Left lung (tissue), 10 donors: ENCODE results near the gene PPP5C. TPM values are rescaled to one million over a fixed set of nuclear protein-coding genes. Genes with fewer than 3 reads are reported as not detected.
"Not testable (repeated sequence)": the region's sequence is repeated elsewhere in the genome, so short reads cannot be mapped to it uniquely, and the experiment has no call there.

Source experiments
- ATAC-seq: fragments of 200-7000 bp; cut with Tn5 transposase; one replicate; pipeline ENCODE4 v1.9.1; 2020; ENCODE audit warnings: moderate library complexity
- DNase-seq, 4 donors: peaks; one replicate each; pipeline ENCODE4 v3.0.0-alpha.2; 2013 to 2020
- H3K27ac ChIP-seq, 2 donors: fragments of 200-600 bp; sonication (generic) in 1 of 2; one replicate each; pipeline versions ENCODE4 v1.5.0 to v1.8.0; 2020 to 2021
- H3K27me3 ChIP-seq, 2 donors: fragments of 200-600 bp; sonication (generic) in 1 of 2; one replicate each; pipeline versions ENCODE4 v1.5.0 to v1.8.0; 2020 to 2021
- H3K36me3 ChIP-seq, 2 donors: fragments of 200-600 bp; sonication (generic) in 1 of 2; one replicate each; pipeline versions ENCODE4 v1.5.0 to v1.8.0; 2020 to 2021
- H3K4me1 ChIP-seq, 2 donors: fragments of 200-600 bp; one replicate each; pipeline ENCODE4 v1.8.0; 2021
- H3K4me3 ChIP-seq, 2 donors: fragments of 200-600 bp; sonication (generic) in 1 of 2; one replicate each; pipeline versions ENCODE4 v1.5.0 to v1.8.0; 2020 to 2021; ENCODE audit warnings: mild to moderate bottlenecking in 1 of 2
- H3K9me3 ChIP-seq, 2 donors: fragments of 200-600 bp; sonication (generic) in 1 of 2; one replicate each; pipeline versions ENCODE4 v1.5.0 to v1.8.0; 2020 to 2021
- intact Hi-C, 2 donors: fragments of 100-400 bp; cut with DNase I; formaldehyde crosslinking; loops; one replicate each; pipeline versions ENCODE4 v1.11.2 to v1.14.2; 2022
- polyA plus RNA-seq, 6 donors: library from polyadenylated mRNA; unstranded; fragments of 120-200 nt; gene quantifications; one replicate each; pipeline ENCODE4 v1.2.1, GENCODE V29; 2013; ENCODE audit not compliant: insufficient read length in 6 of 6
- total RNA-seq, 2 donors: library from RNA; stranded (reverse); fragmentation: NEBNext Ultra II Directional; extraction: Animal tissue kit (Norgen Biotek cat#: 25700); gene quantifications; one replicate each; pipeline ENCODE4 v1.2.1, GENCODE V29; 2021
- TF ChIP-seq, protein P1 (sequence below), 2 donors: fragments of 200-600 bp; sonication (generic) in 1 of 2; IDR thresholded peaks; one replicate each; pipeline versions ENCODE4 v1.5.0 to v1.8.0; 2021; ENCODE audit warnings: antibody characterized with exemption in 2 of 2
- donor health status: DM: no; HTN: yes; CAD: no.
- donor health status: DM: no; HTN: no; CAD: no.

The PPP5C gene
- total and polyA plus RNA-seq, 8 donors = 52.6 to 114 (median 98.3) TPM

DNA sequence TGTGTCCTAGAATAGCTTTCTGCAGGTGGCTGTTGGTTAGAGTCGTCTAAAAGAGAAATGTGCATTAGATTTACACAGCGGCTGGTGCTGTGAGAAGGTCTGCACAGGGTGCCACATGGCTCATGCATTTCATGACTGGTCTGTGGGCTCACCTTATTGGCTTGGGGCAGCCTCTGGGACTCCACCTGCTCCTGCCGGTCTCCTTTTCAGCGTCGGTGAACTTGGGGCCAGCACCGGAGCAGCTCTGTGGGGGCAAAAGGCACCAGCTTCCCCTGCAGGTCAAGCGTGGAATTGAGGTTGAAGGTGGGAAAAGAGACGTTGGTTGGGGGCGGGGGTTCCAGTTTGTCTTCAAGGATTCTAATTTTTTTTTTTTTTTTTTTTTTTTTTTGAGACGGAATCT, 84.9 kb downstream of the PPP5C start:
- Histone ChIP-seq H3K4me3 (no peak overlapping the region), H3K9me3 (no peaks in the 10 kb centered on the region), H3K27ac (no peak overlapping the region), H3K36me3 (no peaks in the 10 kb centered on the region), H3K27me3 (peaks cover 0 to 77% of the 10 kb centered on the region in 2 donors), H3K4me1 (peaks cover 0 to 6% of the 10 kb centered on the region in 2 donors)
- no peak for ATAC-seq
- intact Hi-C loops = no loop called here
- TF ChIP-seq, protein P1, sequence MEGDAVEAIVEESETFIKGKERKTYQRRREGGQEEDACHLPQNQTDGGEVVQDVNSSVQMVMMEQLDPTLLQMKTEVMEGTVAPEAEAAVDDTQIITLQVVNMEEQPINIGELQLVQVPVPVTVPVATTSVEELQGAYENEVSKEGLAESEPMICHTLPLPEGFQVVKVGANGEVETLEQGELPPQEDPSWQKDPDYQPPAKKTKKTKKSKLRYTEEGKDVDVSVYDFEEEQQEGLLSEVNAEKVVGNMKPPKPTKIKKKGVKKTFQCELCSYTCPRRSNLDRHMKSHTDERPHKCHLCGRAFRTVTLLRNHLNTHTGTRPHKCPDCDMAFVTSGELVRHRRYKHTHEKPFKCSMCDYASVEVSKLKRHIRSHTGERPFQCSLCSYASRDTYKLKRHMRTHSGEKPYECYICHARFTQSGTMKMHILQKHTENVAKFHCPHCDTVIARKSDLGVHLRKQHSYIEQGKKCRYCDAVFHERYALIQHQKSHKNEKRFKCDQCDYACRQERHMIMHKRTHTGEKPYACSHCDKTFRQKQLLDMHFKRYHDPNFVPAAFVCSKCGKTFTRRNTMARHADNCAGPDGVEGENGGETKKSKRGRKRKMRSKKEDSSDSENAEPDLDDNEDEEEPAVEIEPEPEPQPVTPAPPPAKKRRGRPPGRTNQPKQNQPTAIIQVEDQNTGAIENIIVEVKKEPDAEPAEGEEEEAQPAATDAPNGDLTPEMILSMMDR (IDR thresholded peaks at IDR 0.05) = no peak
- DNase-seq = no peak

- H3K4me1 ChIP-seq, H3K36me3 ChIP-seq, H3K4me3 ChIP-seq, ATAC-seq, H3K9me3 ChIP-seq, intact Hi-C loops, DNase-seq, H3K27ac ChIP-seq: not testable (repeated sequence)
- peaks cover 0 to 61% of the 10 kb centered on the region in 2 donors for H3K27me3 ChIP-seq
Measured at GRCh38 chr19:46433470-46433869, 86.6 kb downstream of the PPP5C start.

- Histone ChIP-seq H3K27ac (no peak overlapping the region), H3K9me3 (no peaks in the 10 kb centered on the region), H3K27me3 (peaks cover 0 to 45% of the 10 kb centered on the region in 2 donors), H3K4me3 (no peak overlapping the region), H3K4me1 (no peaks in the 10 kb centered on the region), H3K36me3 (no peaks in the 10 kb centered on the region)
- no peak for ATAC-seq
- intact Hi-C loops = no loop called here
- TF ChIP-seq, protein P1 (IDR thresholded peaks at IDR 0.05) = no peak
- DNase-seq = no peak
Measured at GRCh38 chr19:46435009-46435408, 88.1 kb downstream of the PPP5C start.

- ATAC-seq, H3K4me3 ChIP-seq, H3K9me3 ChIP-seq, H3K4me1 ChIP-seq, intact Hi-C loops, DNase-seq, H3K27ac ChIP-seq, H3K36me3 ChIP-seq: not testable (repeated sequence)
- H3K27me3 ChIP-seq = peaks cover 0 to 39% of the 10 kb centered on the region in 2 donors
Measured at GRCh38 chr19:46435689-46436088, 88.8 kb downstream of the PPP5C start.

Other genes starting within 250 kb of the PPP5C start
- not detected for gene IGFL3, start 222.4 kb upstream of the PPP5C start, total RNA-seq
- not detected for gene IGFL3, start 222.4 kb upstream of the PPP5C start, polyA plus RNA-seq
- gene IGFL2, start 198.8 kb upstream of the PPP5C start, total RNA-seq = 1 to 10 TPM in 1 of 2 donors, not detected in 1; 1.8 TPM
- 1 to 10 TPM in 4 of 6 donors, under 1 TPM in 2; 0.28 to 1.4 (median 1.2) TPM for gene IGFL2, start 198.8 kb upstream of the PPP5C start, polyA plus RNA-seq
- gene IGFL1, start 117.3 kb upstream of the PPP5C start, total RNA-seq = under 1 TPM in 1 of 2 donors, not detected in 1; 0.35 TPM
- not detected for gene IGFL1, start 117.3 kb upstream of the PPP5C start, polyA plus RNA-seq
- 10 to 100 TPM; 15.9 to 30.1 TPM for gene HIF3A, start 50.0 kb upstream of the PPP5C start, total RNA-seq
- gene HIF3A, start 50.0 kb upstream of the PPP5C start, polyA plus RNA-seq = 100 to 1,000 TPM; 141 to 218 (median 198) TPM
- gene CCDC8, start 66.5 kb downstream of the PPP5C start, total RNA-seq = 10 to 100 TPM; 11.8 to 15.5 TPM
- 10 to 100 TPM; 41.1 to 59.7 (median 51.6) TPM for gene CCDC8, start 66.5 kb downstream of the PPP5C start, polyA plus RNA-seq
- under 1 TPM; 0.09 to 0.16 TPM for gene PNMA8C, start 81.8 kb downstream of the PPP5C start, total RNA-seq
- 1 to 10 TPM in 1 of 6 donors, under 1 TPM in 5; 0.24 to 1.5 (median 0.54) TPM for gene PNMA8C, start 81.8 kb downstream of the PPP5C start, polyA plus RNA-seq
- 1 to 10 TPM; 1.5 to 3.8 TPM for gene PNMA8A, start 124.5 kb downstream of the PPP5C start, total RNA-seq
- gene PNMA8A, start 124.5 kb downstream of the PPP5C start, polyA plus RNA-seq = 10 to 100 TPM; 12.7 to 17.2 (median 14.2) TPM
- 1 to 10 TPM; 1.4 to 2.1 TPM for gene PNMA8B, start 148.8 kb downstream of the PPP5C start, total RNA-seq
- gene PNMA8B, start 148.8 kb downstream of the PPP5C start, polyA plus RNA-seq = 1 to 10 TPM; 3.5 to 5.2 (median 4.4) TPM